AG10803 (cell line): Measurements from ENCODE around the gene DNPEP.

Source experiments
- DNase-seq: peaks from one replicate; pipeline ENCODE4 v3.0.0; 2010; ENCODE audit warnings: low read depth
- H3K4me3 ChIP-seq: 2 replicates; pipeline ENCODE4 v1.5.1; 2011; ENCODE audit warnings: mild to moderate bottlenecking, low read length, control low read depth
- CTCF ChIP-seq: conservative IDR thresholded peaks from 2 replicates; pipeline ENCODE4 v1.5.1; 2011; ENCODE audit warnings: mild to moderate bottlenecking, low read length, control low read depth, inconsistent platforms

Gene DNPEP

DNA sequence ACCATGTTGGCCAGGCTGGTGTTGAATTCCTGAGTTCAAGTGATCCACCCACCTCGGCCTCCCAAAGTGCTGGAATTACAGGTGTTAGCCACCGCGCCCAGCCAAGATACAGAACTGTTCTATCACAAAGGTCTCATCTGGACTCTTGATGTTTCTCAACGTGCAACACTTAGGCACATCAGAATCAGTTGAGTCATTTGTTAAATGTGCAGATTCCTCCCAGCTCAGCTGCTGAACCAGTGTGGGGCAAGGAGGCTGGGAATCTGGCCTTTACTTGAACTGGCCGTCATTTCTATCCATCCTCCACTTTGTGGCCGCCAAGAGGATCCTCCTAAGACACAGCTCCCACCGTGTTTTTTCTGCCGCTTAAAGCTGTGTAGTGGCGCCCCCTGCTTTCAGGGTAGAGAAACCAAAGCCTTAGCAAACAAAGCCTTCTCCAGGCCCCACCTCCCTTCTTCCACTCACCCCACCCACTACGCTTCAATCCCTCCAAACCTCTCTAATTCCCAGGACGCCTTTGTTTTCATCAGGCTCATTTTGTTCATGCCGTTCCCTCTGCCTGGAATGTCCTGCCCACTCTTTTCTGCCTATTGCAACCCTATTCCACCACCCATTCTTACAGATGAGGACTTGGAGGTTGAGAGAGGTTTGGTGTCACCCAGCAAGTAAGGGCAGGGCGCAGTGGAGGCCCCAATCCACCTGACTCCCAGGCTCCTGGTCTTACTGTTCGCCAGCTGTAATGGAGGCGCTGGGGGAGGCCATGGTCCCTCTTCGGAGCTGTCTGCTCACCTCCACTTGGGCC lies 46.2 kb upstream of the DNPEP start:
- H3K4me3 ChIP-seq: no peak overlapping the region
- DNase-seq: peak; percentile 66
- peak; percentile 57 for TF ChIP-seq CTCF

DNA sequence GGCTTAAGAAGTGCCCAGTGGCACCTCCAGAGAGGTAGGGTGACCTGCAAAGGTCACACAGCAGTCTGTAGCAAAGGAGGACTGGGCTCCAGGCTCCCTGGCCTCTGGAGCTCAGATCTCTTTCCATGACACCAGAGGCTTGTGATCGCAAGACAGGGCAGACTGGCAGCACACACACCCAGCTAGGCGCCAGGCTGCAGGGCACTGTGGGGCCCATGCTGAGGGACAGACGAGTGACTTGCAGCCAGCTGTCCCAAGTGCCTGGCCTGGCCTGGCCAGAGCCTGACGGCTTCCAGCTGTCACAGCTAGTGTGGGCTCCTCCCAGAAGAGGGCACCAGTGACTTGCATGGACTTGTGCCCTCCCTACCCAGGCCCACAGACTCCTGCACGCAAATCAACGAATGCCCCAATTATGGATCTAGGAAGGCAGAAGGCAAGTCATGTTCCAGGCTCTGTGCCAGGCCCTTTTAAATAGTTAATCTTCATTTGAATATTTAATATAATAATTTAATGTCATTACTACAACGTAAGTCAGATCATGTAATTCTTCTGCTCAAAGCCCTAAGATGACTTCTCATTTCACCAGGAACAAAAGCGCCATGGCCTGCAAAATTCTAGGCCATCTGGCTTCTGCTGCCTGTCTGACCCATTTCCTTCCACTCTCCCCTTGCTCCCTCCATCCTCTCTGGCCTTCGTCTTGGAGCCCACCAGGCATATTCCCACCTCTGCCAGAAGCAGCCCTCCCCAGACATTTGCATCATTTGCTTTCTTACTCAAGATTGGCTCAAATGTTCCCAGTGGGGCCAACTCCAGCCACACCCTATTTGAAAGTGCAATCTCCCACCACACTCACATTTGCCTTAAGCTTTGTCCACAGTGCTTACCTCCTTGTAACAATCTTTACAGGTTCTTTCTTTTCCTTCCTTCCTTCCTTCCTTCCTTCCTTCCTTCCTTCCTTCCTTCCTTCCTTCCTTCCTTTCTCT lies 43.2 kb upstream of the DNPEP start:
- H3K4me3 ChIP-seq: no peak overlapping the region
- DNase-seq: peak; percentile 48
- TF ChIP-seq CTCF: peak; percentile 46

DNA sequence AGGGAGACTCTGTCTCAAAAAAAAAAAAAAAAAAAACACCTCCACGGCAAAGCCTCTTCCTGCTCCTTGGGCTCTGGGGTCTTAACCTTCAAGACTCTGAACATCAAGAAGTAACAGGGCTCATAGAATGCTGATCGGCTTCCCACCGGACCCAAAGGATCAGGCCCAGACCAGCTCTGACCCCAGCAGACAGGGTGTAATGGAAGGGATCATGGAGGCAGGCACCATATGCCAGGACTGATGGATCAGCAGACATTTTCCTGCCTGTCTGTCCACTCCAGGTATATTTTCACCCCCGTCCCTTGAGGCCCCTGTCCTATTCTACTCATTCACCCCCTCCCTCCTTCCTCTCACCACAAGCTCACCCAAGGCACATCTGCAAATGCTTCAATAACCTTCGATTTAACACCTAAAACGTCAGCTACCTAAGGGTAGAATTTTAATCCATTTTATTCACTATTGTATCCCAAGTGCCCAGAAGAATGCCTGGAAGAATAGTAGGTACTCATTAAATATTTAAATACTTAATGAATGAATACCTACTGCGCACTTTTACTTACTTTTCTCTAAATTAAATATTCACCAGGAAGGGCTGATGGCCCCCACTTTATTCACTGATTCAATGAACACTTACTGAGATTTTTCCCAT lies 42.4 kb upstream of the DNPEP start:
- H3K4me3 ChIP-seq: no peak overlapping the region
- no peak for DNase-seq
- no peak for TF ChIP-seq CTCF

DNA sequence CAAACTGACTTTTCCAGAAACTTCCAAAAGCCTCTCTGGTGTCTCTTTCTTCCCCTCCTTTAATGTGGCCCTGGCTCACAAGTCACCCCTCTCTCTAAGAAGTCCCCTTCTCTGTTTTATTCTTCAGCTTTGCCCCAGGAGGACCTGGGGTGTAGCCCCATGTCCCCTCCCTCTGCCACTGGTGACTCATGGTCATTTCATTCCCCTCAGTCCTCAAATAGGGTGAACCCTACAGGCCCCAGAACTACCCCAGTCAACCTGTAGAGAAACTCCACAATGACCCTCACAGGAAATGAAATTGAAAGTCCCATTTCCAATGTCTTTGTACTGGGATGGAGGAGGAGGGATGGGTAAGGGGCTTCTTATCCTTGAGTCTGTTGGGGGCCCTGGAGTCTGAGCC lies 40.8 kb upstream of the DNPEP start:
- no peak overlapping the region for H3K4me3 ChIP-seq
- no peak for TF ChIP-seq CTCF
- no peak for DNase-seq

- H3K4me3 ChIP-seq: no peak overlapping the region
- DNase-seq: no peak
- no peak for TF ChIP-seq CTCF
Measured at GRCh38 chr2:219426534-219427136, 38.9 kb upstream of the DNPEP start.

DNA sequence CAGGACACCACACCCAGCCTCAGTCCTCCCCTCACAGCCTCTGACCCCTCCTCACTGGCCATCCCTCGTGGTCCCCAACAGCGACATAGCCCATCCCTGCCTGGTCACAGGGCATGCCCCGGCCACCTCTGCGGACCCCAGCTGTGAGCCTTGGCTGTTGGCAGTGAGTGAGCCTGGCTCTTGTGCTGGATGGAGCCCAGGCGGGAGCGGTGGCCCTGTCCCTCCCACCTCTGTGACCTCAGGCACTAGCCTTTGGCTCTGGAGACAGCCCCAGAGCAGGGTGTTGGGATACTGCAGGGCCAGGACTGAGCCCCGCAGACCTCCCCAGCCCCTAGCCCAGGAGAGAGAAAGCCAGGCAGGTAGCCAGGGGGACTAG lies 38.3 kb upstream of the DNPEP start:
- no peak for TF ChIP-seq CTCF
- no peak for DNase-seq
- H3K4me3 ChIP-seq: no peak overlapping the region
